Lower leg skin (tissue), 3 donors: Measurements from ENCODE around the gene AFDN.

Source experiments
- CTCF ChIP-seq, 3 donors: fragments of 450-650 bp; IDR thresholded peaks; one replicate each; pipeline ENCODE4 v1.5.1; 2016; ENCODE audit warnings: antibody characterized with exemption in 3 of 3, mild to moderate bottlenecking in 3 of 3, moderate library complexity in 2 of 3
- POLR2A ChIP-seq, 2 donors: fragments of 450-650 bp; IDR thresholded peaks; one replicate each; pipeline ENCODE4 v1.6.1; 2016 to 2017; ENCODE audit warnings: antibody characterized with exemption in 2 of 2, mild to moderate bottlenecking in 1 of 2, moderate library complexity in 1 of 2

- TF ChIP-seq CTCF (IDR thresholded peaks at IDR 0.05): no peak
- no peak for TF ChIP-seq POLR2A (IDR thresholded peaks at IDR 0.05)
Observed at GRCh38 chr6:167956983-167957492, 130.3 kb downstream of the AFDN start.
